ENCODE data around the gene DYNLL2. TPM values are rescaled to one million over a fixed set of nuclear protein-coding genes. Genes with fewer than 3 reads are reported as not detected.

The DYNLL2 gene
- polyA plus RNA-seq, 3 donors = 0.30 to 9.9 (median 0.42) TPM

GRCh38 chr17:58049533-58049932, 33.7 kb upstream of the DYNLL2 start:
- Histone ChIP-seq H4K20me1 (ENCODE audit: insufficient read depth, low read length) (no peaks in the 10 kb centered on the region), H3K4me2 (replicated peaks; ENCODE audit: extremely low read depth, low read length, poor library complexity, severe bottlenecking) (no peak overlapping the region), H3K79me2 (ENCODE audit: insufficient read depth, low read length) (no peaks in the 10 kb centered on the region), H3K27me3 (ENCODE audit: control insufficient read depth in 2 of 2, insufficient read depth in 2 of 2, low read length in 2 of 2) (peaks cover 0 to under 1% of the 10 kb centered on the region in 2 donors), H2AFZ (ENCODE audit: insufficient read depth, low read depth, low read length, poor library complexity, severe bottlenecking) (no peak overlapping the region), H3K27ac (ENCODE audit: low read depth in 1 of 2, low read length in 2 of 2) (no peak overlapping the region), H3K9ac (ENCODE audit: insufficient read depth, low read length, poor library complexity, severe bottlenecking) (no peak overlapping the region), H3K4me1 (ENCODE audit: control insufficient read depth in 1 of 2, insufficient read depth in 2 of 2, low read length in 2 of 2) (no peaks in the 10 kb centered on the region), H3K4me3 (replicated peaks in 1 of 3; ENCODE audit: low read depth in 2 of 3, low read length in 3 of 3) (no peak overlapping the region), H3K36me3 (replicated peaks in 1 of 2; ENCODE audit: control insufficient read depth in 1 of 2, insufficient read depth in 2 of 2, low read length in 2 of 2) (no peaks in the 10 kb centered on the region), H3K9me3 (replicated peaks in 1 of 2; ENCODE audit: control insufficient read depth in 1 of 2, insufficient read depth in 1 of 2, low read length in 2 of 2) (no peaks in the 10 kb centered on the region)
- Mint-ChIP-seq H3K4me3 (no peak overlapping the region), H3K9me3 (no peaks in the 10 kb centered on the region), H3K27me3 (ENCODE audit: low read depth in 3 of 3) (peaks cover 4 to 11% (median 4%) of the 10 kb centered on the region in 3 donors), H3K27ac (no peak overlapping the region), H3K4me1 (no peaks in the 10 kb centered on the region), H3K36me3 (no peaks in the 10 kb centered on the region)
- TF ChIP-seq CTCF (IDR thresholded peaks at IDR 0.05) = no peak
- WGBS (ENCODE audit: insufficient coverage) = 100% methylated on average over 1 of the region's 4 CpGs
- DNase-seq = no peak
- intact Hi-C loops (cut with micrococcal nuclease) = no loop called here

- H3K36me3 Mint-ChIP-seq = no peaks in the 10 kb centered on the region
- intact Hi-C loops (cut with micrococcal nuclease) = no loop called here
- Histone ChIP-seq H3K4me1 (ENCODE audit: control insufficient read depth in 1 of 2, insufficient read depth in 2 of 2, low read length in 2 of 2) (no peaks in the 10 kb centered on the region), H3K4me2 (replicated peaks; ENCODE audit: extremely low read depth, low read length, poor library complexity, severe bottlenecking) (no peak overlapping the region), H3K36me3 (replicated peaks in 1 of 2; ENCODE audit: control insufficient read depth in 1 of 2, insufficient read depth in 2 of 2, low read length in 2 of 2) (no peaks in the 10 kb centered on the region), H3K4me3 (replicated peaks in 1 of 3; ENCODE audit: low read depth in 2 of 3, low read length in 3 of 3) (no peak overlapping the region), H3K27me3 (ENCODE audit: control insufficient read depth in 2 of 2, insufficient read depth in 2 of 2, low read length in 2 of 2) (peaks cover 0 to 3% of the 10 kb centered on the region in 2 donors), H3K9ac (ENCODE audit: insufficient read depth, low read length, poor library complexity, severe bottlenecking) (no peak overlapping the region), H4K20me1 (ENCODE audit: insufficient read depth, low read length) (no peaks in the 10 kb centered on the region), H3K79me2 (ENCODE audit: insufficient read depth, low read length) (no peaks in the 10 kb centered on the region), H3K9me3 (replicated peaks in 1 of 2; ENCODE audit: control insufficient read depth in 1 of 2, insufficient read depth in 1 of 2, low read length in 2 of 2) (no peaks in the 10 kb centered on the region), H2AFZ (ENCODE audit: insufficient read depth, low read depth, low read length, poor library complexity, severe bottlenecking) (no peak overlapping the region), H3K27ac (ENCODE audit: low read depth in 1 of 2, low read length in 2 of 2) (no peak overlapping the region)
- no peaks in the 10 kb centered on the region for H3K4me1 Mint-ChIP-seq
- DNase-seq = no peak
- no peak overlapping the region for H3K27ac Mint-ChIP-seq
- peaks cover 2 to 7% (median 2%) of the 10 kb centered on the region in 3 donors for H3K27me3 Mint-ChIP-seq (ENCODE audit: low read depth in 3 of 3)
- no peak overlapping the region for H3K4me3 Mint-ChIP-seq
- WGBS (ENCODE audit: insufficient coverage) = 100% methylated on average over 1 of the region's 2 CpGs
- no peak for TF ChIP-seq CTCF (IDR thresholded peaks at IDR 0.05)
- no peaks in the 10 kb centered on the region for H3K9me3 Mint-ChIP-seq
Measured at GRCh38 chr17:58050966-58051365, 32.3 kb upstream of the DYNLL2 start.

Data from CD14-positive monocyte (primary cell).